Endometrium (tissue), 2 donors: Measurements from ENCODE around the gene HBP1.
A peak's percentile ranks its signal among the peaks of the same experiment; 100 is the strongest.
"Not testable (repeated sequence)": the region's sequence is repeated elsewhere in the genome, so short reads cannot be mapped to it uniquely, and the experiment has no call there.

Experiments
- FAIRE-seq: peaks from 2 replicates; lab custom pipeline; 2012; peaks lifted over from hg19 to GRCh38; lab: Jason Lieb, UNC
- donor health status: control.
- donor health status: control.

The HBP1 gene

DNA sequence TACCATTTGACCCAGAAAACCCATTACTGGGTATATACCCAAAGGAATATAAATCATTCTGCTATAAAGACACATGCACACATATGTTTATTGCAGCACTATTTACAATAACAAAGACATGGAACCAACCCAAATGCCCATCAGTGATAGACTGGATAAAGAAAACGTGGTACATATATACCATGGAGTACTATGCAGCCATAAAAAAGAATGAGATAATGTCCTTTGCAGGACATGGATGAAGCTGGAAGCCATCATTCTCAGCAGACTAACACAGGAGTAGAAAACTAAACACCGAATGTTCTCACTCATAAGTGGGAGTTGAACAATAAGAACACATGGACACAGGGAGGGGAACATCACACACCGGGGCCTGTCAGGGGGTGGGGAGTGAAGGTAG lies 13.1 kb upstream of the HBP1 start:
- not testable (repeated sequence) for FAIRE-seq

DNA sequence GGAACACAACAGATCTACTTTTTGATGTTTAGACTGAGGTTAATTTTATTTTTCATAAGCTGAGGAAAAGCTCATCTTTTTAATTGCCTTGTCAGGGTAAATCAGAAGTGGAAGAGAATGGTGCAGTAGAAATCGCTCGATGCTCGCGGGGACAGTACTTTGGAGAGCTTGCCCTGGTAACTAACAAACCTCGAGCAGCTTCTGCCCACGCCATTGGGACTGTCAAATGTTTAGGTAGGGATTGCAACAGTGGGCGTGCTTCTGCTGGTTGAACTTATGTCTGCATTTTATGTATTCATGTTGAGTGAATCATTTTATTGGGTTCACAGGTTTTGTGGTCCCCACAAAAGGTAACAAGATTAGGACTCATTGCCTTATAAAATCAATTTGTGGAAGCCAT lies 11.7 kb upstream of the HBP1 start:
- no peak for FAIRE-seq

DNA sequence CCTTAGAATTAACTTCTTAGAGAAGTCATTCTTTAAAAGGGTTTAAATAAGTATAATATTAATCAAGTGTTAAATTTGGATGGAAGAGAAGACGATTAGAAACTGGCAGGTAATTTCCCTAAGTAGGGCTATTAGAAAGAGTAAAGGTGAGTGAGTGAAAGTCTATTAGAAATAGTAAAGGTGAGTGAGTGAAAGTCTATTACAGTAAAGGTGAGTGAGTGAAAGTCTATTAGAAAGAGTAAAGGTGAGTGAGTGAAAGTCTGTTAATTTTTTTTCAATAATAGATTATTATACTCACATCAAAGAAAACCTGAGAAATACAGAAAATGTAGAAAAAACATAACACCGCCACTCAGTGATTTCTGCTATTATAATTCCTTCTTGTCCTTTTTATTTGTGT lies 10.8 kb upstream of the HBP1 start:
- FAIRE-seq: no peak

DNA sequence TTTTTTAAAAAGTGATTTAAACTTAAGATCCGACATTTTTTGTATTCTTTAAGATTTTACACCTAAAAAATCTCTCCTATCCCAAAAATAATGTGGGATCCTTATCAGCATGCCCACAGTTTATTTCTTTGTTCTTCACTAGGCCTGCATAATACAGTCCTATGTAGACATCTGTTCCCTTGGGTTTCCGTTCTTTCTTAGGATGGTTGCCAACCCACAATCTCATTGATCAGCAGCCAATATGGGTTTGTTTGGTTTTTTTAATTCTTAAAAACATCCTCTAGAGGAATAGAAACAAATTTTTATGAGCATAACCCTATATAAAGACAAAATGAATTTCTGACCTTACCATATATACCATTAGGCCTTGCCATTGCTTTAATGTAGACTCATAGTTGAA lies 8.4 kb upstream of the HBP1 start:
- FAIRE-seq: no peak

DNA sequence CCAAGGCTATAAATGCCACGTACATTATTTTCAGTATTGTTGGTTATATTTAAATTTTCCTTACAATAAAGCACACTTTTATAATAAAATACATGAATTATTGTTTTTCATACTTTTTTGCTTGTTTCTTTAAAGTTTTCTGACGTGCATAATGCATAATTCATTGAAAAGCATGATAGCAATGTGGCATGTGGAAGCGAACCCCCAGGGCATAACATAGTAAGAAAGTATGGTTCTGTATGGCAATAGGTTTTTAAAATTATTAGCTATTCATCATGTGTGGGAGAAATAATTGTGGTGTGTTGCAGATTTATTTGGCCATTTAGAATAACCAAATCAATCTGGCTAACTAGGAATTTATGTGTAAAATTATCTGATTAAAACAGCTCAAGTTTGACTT lies 7.4 kb upstream of the HBP1 start:
- FAIRE-seq: no peak

DNA sequence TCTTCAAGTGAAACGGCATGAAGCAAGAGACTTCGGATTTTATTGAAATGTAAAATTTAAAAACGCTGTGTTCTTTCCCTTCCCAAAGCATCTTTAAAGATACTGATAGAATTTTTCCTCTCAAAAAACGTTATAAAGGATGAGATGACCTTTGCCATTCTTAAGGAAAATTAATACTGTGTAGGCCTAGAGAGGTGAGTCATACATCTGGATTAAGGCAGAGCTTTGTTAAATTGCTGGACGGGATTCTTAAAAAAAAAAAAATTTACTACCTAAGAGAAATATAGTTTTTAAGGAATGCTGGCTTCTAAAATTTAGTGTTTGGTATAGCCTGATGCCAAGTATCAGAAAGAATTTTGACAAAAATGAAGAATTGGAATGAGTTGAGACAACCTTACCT lies 6.3 kb upstream of the HBP1 start:
- FAIRE-seq: no peak

DNA sequence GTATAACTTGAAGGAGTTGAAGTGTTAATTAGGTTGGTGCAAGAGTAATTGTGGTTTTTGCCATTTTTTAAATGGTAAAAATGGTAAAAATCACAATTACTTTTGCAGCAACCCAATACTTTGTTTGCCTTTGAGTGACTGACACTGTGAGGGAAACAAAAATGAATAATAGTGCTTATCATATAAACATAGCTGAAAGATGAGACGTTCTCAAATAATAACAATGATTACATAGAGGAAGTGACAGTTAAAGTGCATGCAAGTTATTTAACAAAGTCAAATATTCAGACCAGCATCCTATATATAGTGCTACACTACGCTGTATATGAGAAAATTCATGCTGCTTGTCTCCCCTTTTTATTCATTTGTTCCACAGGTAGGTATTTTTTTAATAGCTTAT lies 4.7 kb upstream of the HBP1 start:
- no peak for FAIRE-seq

DNA sequence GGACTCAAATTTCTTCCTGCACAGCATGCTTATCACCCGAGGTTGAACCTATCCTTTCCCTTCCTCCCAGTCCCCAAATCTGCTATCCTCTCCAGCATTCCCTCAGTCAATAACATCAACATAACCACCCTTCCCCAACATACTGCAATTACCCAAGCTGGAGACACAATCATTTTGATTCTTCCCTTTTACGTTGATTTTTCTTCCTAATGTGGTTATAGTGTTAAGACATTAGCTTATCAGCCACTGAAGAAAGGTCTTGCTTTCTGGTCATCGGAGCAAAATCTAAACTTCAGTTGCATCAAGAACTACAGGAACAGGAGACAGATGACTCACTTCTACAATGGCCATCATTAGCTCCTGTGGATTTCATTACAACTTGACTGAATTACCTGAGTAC lies 3.5 kb upstream of the HBP1 start:
- no peak for FAIRE-seq

DNA sequence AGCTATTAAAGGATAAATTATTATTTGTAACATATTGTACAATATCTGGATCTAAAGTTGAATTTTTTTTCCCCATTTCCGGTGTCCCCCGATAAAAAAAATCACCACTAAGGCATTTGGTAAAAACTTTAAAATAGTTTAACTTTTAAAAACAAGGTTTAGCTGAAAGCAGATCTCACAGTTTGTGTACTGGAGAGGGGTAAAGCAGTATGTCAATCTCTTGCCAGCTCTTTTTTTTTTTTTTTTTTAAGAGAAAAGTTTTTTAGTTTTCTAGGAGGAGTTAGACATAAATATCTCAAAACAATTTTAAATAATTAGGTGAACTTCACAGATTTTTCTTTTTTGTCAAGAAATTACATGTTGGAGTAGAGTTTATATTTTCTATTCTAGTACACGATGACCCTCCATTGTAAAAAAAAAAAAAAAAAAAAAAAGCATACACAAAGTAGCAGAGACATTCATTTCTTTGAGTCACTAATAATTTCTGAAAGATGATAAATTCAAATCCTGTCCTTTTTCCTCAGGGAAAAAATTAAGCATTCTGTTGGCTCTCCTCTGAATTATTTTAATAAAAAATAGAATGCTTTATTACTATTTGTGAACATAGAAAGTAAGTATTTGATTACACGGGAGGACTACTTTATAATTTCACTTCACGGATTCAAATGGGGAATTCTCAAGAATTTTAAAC lies 1.9 kb upstream of the HBP1 start:
- no peak for FAIRE-seq

DNA sequence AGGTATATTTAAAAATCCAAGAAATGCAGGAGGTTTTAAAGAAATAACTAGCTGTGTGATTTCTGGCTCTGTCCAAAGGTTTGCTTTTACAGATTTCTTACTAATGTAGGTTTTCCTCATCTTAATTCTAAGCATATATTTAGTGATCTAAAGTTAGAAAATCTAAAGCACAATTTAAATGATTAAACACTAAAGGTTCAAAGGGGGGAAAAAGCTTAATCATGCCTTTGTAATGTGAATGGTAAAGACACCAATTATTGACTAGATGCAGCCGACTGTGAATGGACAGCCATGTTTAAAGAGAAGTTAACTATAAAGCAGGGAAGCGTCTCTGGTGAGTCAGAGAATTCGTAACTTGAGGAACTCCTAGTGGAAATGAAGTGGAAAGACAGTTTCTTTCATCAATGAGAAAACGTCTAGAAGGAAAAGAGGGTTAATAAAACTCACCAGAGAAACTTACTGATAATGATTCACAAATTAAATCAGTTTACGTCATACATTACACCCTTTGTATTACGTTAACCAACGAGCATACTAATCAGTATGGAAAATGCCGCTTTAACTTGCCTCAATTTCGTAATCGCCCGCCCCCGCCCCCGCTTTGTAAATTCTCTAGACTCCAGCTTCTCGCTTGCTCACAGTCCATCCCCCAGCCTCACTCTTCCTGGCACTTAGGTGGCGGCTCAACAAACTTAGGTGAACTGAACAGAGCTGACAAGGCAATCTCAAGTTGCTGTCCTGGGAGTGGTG lies 1.1 kb upstream of the HBP1 start:
- peak; percentile 72 for FAIRE-seq

DNA sequence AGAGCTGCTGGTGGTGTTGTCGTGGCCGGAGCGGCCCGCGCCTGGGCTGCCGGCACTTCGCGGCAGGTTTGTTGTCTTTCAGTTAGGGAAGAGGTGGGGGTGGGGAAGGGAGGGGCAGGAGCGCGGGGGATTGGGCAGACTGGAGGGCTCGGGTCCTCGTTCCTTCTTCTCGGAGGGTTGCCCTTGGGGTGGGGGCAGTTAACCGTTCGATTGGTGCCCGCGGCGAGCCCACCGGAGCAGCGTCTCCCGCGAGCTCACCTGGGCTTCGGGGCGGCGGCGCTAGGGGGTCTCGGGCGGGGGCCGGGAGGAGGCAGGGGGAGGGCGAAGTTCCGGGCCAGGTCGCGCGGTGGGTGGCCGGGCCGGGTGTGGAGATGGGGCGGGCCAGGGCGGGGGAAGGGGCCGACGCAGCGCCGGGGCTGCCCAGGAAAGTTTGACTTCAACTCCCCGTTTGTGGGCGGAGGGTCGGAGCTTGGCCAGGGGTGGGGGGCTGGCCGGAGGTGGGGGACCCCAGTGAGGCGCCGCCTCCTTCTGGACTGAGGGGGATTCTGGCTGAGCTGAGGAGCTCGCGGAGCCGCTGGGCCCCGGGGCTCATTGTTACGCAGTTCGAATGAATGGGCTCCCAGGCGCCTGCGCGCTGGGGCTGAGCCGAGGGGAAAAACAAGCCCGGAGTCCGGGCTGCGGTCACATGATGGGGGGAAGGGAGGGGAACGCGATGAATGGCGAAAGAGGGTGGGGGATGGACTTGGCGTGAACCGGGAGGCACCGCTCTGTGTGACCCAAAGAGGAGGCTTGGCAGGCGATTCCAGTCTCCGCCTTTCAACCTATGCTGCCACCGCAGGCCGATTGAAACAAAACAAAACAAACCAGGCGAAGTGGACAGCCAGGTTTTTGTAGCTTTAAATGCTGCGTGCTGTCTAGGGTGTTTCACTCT lies 582 bp downstream of the HBP1 start:
- FAIRE-seq: peak; percentile 37

DNA sequence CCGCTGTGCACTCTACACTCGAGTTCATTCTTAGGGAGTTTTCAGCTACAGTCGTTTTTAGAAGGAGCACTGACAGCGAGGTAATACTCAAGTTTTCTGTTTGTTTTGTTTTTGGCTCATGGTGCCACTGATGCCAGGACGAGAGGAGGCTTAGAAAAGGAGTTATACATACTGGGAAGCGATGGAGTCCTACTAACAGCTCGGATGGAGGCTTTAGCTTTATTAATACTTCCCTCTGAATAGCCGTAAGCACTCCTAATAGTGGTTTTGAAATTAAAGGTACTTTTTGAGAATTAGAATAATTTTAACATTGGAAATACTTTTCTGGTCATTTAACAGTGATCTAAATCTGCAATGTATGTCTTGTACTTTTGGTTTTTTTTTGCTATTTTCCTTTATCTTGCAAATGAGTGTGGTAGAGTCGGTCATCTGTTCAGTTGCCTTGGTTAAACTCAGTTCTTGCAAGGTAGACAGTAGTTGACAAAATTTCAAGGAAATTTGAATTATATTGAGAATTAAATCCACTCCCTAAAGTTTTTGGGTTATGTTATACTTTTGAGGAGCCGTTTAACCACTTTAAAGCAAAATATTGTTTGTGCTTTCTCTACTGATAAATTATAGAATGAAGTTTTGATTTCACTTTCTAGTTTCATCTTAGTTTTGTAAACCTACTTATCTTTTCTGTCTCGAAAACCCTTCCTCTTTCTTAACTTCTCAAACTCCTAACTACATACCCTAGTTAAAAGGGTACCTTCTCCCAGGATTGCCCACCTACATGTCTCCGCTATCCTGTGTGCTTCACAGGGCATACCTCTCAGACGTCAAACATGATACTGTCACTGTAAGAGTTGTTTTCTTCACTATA lies 1.5 kb downstream of the HBP1 start:
- peak; percentile 43 for FAIRE-seq

DNA sequence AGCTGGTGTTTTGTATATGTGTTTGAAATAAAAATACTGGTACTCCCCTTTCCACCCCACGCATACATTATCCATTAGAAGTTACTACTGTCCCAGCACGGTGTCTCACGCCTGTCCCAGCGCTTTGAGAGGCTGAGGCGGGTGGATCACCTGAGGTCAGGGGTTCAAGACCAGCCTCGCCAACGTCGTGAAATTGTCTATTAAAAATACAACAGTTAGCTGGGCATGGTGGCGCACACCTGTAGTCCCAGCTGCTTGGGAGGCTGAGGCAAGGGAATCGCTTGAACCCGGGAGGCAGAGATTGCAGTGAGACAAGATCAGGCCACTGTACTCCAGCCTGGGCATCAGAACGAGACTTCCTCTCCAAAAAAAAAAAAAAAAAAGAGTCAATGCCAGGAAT lies 2.7 kb downstream of the HBP1 start:
- no peak for FAIRE-seq

DNA sequence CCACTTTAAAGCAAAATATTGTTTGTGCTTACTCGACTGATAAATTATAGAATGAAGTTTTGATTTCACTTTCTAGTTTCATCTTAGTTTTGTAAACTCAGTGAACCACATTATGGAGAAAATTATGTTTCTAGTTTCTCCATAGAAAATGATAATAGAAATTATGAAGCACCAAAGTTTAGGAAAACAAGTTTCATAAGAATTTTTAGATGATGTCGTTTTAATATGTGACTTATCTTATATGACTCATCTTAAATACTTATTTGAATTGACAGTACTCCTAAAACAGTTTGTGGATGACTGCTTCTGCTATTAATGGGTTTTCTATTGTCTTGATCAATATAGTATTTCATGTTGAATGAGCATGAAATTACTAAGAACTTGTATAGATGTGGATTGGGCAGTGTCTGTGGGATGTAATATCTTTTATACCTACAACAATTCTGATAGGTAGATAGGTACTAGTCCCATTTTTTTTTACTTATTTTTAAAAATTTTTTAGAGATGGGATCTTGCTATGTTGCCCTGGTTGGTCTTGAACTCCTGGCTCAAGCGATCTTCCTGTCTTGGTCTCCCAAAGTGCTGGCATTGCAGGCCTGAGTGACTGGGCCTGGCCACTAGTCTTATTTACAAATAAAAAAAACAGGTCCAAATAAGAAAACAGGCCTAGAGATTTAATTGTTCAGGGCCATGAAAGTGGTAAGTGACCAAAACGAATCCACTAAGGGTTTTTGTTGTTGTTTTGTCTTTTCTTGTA lies 3.7 kb downstream of the HBP1 start:
- peak; percentile 29 for FAIRE-seq

DNA sequence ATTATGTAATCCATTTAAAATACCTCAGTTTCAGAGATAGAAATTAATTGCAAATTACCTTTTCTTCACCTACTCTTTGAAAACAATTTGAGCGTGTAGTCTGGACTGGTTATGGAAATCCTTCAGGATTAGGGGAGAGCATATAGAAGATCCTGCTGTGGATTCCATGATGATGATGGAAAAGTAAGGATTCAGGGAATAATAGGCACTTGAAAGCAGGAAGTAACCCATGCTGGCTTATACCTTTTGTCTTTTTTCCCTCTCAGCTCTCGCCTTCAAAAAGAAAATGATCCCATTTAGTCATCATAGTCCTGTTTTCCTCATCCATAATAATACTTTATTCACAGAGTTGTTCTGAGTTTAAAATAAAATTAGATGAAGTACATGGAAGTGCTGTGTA lies 4.4 kb downstream of the HBP1 start:
- FAIRE-seq: no peak

DNA sequence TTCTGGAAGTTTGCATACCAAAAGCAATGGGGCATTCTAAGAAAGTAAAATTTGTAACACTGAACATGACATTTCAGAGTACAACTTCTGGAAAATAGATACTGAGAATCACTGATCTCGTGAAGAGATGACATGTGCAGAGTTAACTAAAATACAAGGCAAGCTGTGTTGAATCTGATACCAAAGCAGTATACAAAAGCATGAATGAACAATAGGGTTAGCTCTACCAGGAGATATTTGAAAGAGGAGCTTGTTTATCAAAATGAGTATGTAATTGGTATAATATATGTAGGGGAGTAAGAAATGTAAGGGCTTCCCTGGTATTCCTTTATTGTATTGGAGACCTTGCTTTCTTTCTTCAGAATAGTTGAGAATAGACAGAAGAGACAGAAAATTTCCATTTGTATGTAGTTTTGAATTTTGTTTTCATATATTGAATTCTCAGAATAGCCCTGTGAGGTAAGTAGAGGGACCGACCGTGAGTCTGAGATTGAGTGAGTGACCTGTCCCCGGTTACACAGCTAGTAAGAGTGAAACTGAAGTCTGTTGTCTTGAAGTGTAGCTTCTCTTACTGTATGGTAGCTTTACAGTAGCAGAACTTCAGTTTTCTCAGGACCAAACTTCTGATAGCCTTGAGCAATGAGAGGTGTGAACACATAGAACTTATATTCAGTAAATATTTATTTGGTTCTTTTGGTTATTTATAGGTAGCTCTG lies 5.0 kb downstream of the HBP1 start:
- no peak for FAIRE-seq

DNA sequence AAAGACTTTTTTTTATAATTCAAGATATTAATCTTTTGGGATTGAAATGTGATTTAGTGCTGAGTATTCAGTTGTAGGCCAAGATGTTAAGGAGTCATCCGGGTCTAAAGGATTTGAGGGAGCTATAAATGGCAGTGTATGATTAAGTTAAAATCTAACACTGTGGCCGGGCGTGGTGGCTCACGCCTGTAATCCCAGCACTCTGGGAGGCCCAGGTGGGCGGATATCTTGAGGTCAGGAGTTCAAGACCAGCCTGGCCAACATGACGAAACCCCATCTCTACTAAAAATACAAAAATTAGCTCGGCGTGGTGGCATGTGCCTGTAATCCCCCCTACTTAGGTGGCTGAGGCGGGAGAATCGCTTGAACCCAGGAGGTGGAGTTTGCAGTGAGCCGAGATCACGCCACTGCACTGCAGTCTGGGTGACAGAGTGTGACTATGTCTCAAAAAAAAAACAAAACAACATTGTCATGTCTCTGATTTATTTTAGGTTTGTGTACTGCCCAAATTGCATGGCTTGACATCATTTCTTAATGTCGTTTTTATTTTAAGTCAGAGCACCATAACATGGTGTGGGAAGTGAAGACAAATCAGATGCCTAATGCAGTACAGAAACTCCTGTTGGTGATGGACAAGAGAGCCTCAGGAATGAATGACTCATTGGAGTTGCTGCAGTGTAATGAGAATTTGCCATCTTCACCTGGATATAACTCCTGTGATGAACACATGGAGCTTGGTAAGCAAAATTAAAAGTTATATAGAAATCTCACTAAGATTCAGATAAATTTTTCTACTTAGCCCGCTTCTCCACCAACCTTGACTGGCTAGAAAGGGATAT lies 10.7 kb downstream of the HBP1 start:
- no peak for FAIRE-seq

DNA sequence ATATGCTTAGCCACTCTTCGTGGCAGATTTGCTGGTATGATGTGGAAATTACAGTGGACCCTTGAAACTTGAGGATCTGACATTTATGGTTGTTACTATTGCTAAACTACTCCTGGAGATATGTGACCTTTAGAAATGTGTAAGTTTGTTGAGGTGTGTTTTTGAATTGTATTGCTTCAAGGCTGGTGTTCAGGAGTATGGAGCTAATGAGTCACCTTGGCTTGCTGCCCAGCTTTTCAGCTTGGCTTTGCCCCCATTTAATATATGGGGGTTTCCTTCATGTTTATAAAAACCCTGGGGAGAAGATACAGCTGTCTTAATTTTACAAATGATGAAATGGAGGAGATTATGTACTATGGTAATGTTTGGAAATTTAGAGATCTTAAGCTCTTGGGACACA lies 11.6 kb downstream of the HBP1 start:
- no peak for FAIRE-seq

DNA sequence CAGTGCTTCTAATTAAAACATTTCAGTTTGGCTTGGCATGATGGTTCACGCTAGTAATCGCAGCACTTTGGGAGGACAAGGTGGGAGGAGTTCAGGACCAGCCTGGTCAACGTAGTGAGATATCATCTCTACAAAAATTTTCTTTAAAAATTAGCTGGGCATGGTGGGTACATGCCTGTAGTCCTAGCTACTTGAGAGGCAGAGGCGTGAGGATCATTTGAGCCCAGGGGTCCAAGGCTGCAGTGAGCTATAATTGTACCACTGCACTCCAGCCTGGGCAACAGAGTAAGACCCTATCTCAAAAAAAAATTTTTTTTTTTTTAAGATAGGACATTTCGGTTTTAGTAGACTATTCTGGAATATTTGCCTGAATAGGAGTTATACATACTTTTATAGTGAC lies 12.4 kb downstream of the HBP1 start:
- no peak for FAIRE-seq

DNA sequence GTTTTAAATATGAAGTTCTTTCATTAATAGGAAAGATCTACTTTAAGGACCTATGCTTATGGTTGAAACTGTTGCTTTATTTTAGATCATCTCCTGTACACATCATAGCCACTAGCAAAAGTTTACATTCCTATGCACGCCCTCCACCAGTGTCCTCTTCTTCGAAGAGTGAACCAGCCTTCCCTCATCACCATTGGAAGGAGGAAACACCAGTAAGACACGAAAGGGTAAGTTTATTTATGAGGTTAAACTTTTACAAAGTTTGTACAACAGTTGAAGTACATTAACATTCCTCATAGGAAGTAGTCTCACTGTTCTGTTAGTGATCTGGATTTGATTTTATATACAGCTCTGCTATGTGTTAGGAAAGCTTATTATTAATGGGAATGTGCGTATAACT lies 16.9 kb downstream of the HBP1 start:
- FAIRE-seq: no peak
